Brain pericyte (primary cell): Measurements from ENCODE around the gene DLL3.

Source experiments
- DNase-seq: peaks from one replicate; pipeline ENCODE4 v3.0.0-alpha.2; 2012; ENCODE audit warnings: low read depth, low spot score

The DLL3 gene

GRCh38 chr19:39517432-39517831, 18.7 kb downstream of the DLL3 start:
- no peak for DNase-seq

- DNase-seq = no peak
These were observed 19.7 kb downstream of the DLL3 start for GRCh38 chr19:39518458-39518857.

- DNase-seq = no peak
These were observed 20.2 kb downstream of the DLL3 start for GRCh38 chr19:39518975-39519374.

- no peak for DNase-seq
These were observed 22.1 kb downstream of the DLL3 start for GRCh38 chr19:39520541-39521484.

GRCh38 chr19:39524495-39524894, 25.7 kb downstream of the DLL3 start:
- DNase-seq = no peak

- no peak for DNase-seq
These were observed 26.5 kb downstream of the DLL3 start for GRCh38 chr19:39525205-39525604.

- no peak for DNase-seq
These were observed 33.1 kb downstream of the DLL3 start for GRCh38 chr19:39531834-39532232.

- DNase-seq = peak; percentile 88
These were observed 33.7 kb downstream of the DLL3 start, which contains the start of gene EID2B for GRCh38 chr19:39532233-39533002. EID2B (minus strand) TSS chr19:39532852; CDS start chr19:39532802, 50 bp downstream.

- no peak for DNase-seq
These were observed 34.3 kb downstream of the DLL3 start for GRCh38 chr19:39533003-39533512.

GRCh38 chr19:39533791-39534190, 35.0 kb downstream of the DLL3 start:
- no peak for DNase-seq

GRCh38 chr19:39539165-39539517, 40.4 kb downstream of the DLL3 start:
- no peak for DNase-seq

- peak; percentile 77 for DNase-seq
These were observed 41.0 kb downstream of the DLL3 start, which contains the start of gene EID2 for GRCh38 chr19:39539518-39540332. EID2 (minus strand) TSS chr19:39540161; CDS start chr19:39540079, 82 bp downstream.

GRCh38 chr19:39540333-39540673, 41.6 kb downstream of the DLL3 start:
- no peak for DNase-seq

- no peak for DNase-seq
These were observed 43.5 kb downstream of the DLL3 start for GRCh38 chr19:39542206-39542605.

GRCh38 chr19:39543477-39543857, 44.7 kb downstream of the DLL3 start:
- no peak for DNase-seq

- no peak for DNase-seq
These were observed 45.6 kb downstream of the DLL3 start for GRCh38 chr19:39544226-39544903.

- DNase-seq = no peak
These were observed 46.2 kb downstream of the DLL3 start for GRCh38 chr19:39544911-39545310.

- DNase-seq = no peak
These were observed 47.9 kb downstream of the DLL3 start for GRCh38 chr19:39546599-39546998.

GRCh38 chr19:39550197-39550596, 51.5 kb downstream of the DLL3 start:
- DNase-seq = no peak

GRCh38 chr19:39553082-39553652, 54.4 kb downstream of the DLL3 start:
- no peak for DNase-seq
